ENCODE data around the gene CDK11A.
A peak's percentile ranks its signal among the peaks of the same experiment; 100 is the strongest.
"Not testable (repeated sequence)": the region's sequence is repeated elsewhere in the genome, so short reads cannot be mapped to it uniquely, and the experiment has no call there.

CDK11A gene

DNA sequence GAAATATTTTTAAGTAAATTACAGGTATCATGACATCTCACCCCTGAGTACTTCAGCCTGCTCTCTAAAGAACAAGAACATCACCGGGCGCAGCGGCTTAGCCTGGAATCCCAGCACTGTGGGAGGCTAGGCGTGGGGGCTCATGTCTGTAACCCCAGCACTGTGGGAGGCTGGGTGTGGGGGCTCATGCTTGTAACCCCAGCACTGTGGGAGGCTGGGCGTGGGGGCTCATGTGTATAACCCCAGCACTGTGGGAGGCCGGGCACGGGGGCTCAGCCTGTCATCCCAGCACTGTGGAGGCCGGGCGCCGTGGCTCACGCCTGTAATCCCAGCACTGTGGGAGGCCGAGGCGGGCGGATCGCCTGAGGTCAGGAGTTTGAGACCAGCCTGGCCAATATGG, 57.6 kb downstream of the CDK11A start:
- H3K4me3 ChIP-seq (ENCODE audit: low read depth, low read length): no peak overlapping the region
- no peak overlapping the region for H3K18ac ChIP-seq (ENCODE audit: low read length)
- H3K9ac ChIP-seq (ENCODE audit: low read length): no peak overlapping the region
- H3K79me1 ChIP-seq (ENCODE audit: low read length): no peaks in the 10 kb centered on the region
- H3K9me3 ChIP-seq (ENCODE audit: insufficient read depth, low read depth, low read length): peaks cover 6% of the 10 kb centered on the region
- DNase-seq: no peak
- H3K4ac ChIP-seq (ENCODE audit: low read depth, low read length): no peak overlapping the region
- H3K23ac ChIP-seq (ENCODE audit: low read length): no peak overlapping the region
- no peak overlapping the region for H4K91ac ChIP-seq (ENCODE audit: low read depth, low read length)
- H3K36me3 ChIP-seq (ENCODE audit: control insufficient read depth in 1 of 2, insufficient read depth in 2 of 2, low read length in 2 of 2): peaks cover 45 to 46% of the 10 kb centered on the region in 2 experiments
- no peak overlapping the region for H2BK120ac ChIP-seq (ENCODE audit: insufficient read depth, low read length, poor library complexity)
- no peak overlapping the region for H2AK5ac ChIP-seq (ENCODE audit: low read length)
- no peaks in the 10 kb centered on the region for H3K79me2 ChIP-seq (ENCODE audit: control insufficient read depth, insufficient read depth, low read length, poor library complexity)
- WGBS (ENCODE audit: extremely low coverage, insufficient coverage, insufficient read length): no CpG with 5 or more reads among the region's 15 CpGs
- no peak overlapping the region for H2BK5ac ChIP-seq (ENCODE audit: low read depth, low read length, poor library complexity)
- H2BK12ac ChIP-seq (ENCODE audit: low read length): no peak overlapping the region
- H3K27me3 ChIP-seq (ENCODE audit: insufficient read depth, low read length): no peaks in the 10 kb centered on the region
- no peak overlapping the region for H4K12ac ChIP-seq (ENCODE audit: low read depth, low read length)
- no peak overlapping the region for H3K27ac ChIP-seq (ENCODE audit: low read depth, low read length)
- no peak overlapping the region for H3K4me2 ChIP-seq (ENCODE audit: low read length)
- H2AFZ ChIP-seq (ENCODE audit: insufficient read depth, low read length, poor library complexity): no peak overlapping the region
- H3K14ac ChIP-seq (ENCODE audit: low read length): no peak overlapping the region
- H3K4me1 ChIP-seq (ENCODE audit: control insufficient read depth in 1 of 2, insufficient read depth in 2 of 2, low read length in 2 of 2): no peaks in the 10 kb centered on the region
- no peak overlapping the region for H4K8ac ChIP-seq (ENCODE audit: low read depth, low read length)

DNA sequence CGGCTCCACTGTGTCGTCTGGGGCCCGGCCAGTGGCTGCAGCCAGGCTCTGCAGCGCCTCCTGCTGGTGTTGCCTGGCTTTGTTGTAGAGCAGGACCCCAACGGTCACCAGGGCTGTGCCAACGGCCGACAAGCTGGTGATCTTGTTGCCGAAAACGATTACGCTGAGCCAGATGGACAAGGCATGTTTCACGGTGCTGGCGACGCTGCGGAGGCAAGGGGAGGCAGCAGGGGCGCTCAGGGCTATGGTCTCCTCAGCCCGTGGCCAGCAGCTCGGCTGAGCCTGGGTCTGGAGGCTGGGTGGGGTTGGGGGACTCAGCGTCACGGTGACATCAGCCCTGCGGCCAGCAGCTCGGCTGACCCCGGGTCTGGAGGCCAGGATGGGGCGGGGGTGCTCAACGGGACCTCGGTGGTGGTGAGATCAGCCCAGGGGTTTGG, 58.3 kb downstream of the CDK11A start:
- WGBS (ENCODE audit: extremely low coverage, insufficient coverage, insufficient read length): no CpG with 5 or more reads among the region's 25 CpGs
- Histone ChIP-seq H4K91ac (ENCODE audit: low read depth, low read length) (no peak overlapping the region), H3K27me3 (ENCODE audit: insufficient read depth, low read length) (no peaks in the 10 kb centered on the region)

DNA sequence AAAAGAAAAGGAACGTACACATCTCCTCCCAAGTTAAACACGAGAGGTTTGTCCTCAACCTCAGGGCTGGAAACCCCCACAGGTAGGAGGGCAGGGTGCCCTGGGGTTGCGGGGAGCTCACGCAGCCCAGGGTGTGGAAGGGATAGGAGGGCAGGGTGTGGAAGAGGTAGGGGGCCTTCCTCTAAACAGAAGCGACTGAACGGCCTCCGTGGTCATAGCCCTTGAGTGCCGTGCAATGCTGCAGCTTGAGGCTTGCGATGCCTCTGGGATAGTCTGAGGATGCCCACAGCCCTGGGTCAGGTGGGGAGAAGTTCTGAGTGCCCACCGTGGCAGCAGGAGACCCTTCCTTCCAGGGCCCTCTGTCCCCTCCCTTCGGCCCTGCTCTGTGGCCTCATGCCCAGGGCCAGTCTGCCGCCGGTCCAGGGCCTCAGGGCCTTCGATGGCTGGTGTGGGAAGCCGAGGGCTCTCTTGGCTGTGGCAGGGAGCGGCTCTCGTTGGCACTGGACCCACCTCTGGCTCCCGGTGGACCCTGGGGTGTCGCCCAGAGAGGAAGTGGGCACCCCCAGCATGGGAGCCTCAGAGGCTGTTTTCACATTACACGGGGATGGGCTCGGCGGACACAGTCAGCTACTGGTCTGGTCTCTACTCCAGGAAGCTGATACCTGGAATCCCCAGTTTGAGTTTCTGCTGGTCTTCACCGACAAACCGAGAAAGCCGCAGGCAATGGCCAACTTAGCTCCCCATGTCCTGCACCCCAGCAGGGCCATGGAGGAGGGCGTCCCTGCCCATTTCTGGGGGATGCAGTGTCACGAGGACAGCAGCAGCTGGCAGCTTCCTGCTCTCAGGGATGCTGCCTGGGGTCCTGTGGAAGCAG, 59.0 kb downstream of the CDK11A start:
- Histone ChIP-seq H4K8ac (ENCODE audit: low read depth, low read length) (no peak overlapping the region), H3K4me2 (ENCODE audit: low read length) (no peak overlapping the region), H3K27me3 (ENCODE audit: insufficient read depth, low read length) (no peaks in the 10 kb centered on the region), H2BK5ac (ENCODE audit: low read depth, low read length, poor library complexity) (no peak overlapping the region), H3K14ac (ENCODE audit: low read length) (no peak overlapping the region), H3K27ac (ENCODE audit: low read depth, low read length) (no peak overlapping the region), H2BK120ac (ENCODE audit: insufficient read depth, low read length, poor library complexity) (no peak overlapping the region), H3K9me3 (ENCODE audit: insufficient read depth, low read depth, low read length) (peaks cover 4% of the 10 kb centered on the region), H3K36me3 (ENCODE audit: control insufficient read depth in 1 of 2, insufficient read depth in 2 of 2, low read length in 2 of 2) (peaks cover 36 to 37% of the 10 kb centered on the region in 2 experiments), H3K4me3 (ENCODE audit: low read depth, low read length) (no peak overlapping the region), H3K23ac (ENCODE audit: low read length) (no peak overlapping the region), H3K4ac (ENCODE audit: low read depth, low read length) (no peak overlapping the region), H2AFZ (ENCODE audit: insufficient read depth, low read length, poor library complexity) (no peak overlapping the region), H3K9ac (ENCODE audit: low read length) (no peak overlapping the region), H2BK12ac (ENCODE audit: low read length) (no peak overlapping the region), H2AK5ac (ENCODE audit: low read length) (no peak overlapping the region), H3K79me2 (ENCODE audit: control insufficient read depth, insufficient read depth, low read length, poor library complexity) (no peaks in the 10 kb centered on the region), H4K91ac (ENCODE audit: low read depth, low read length) (no peak overlapping the region), H3K4me1 (ENCODE audit: control insufficient read depth in 1 of 2, insufficient read depth in 2 of 2, low read length in 2 of 2) (no peaks in the 10 kb centered on the region), H3K18ac (ENCODE audit: low read length) (no peak overlapping the region), H4K12ac (ENCODE audit: low read depth, low read length) (no peak overlapping the region), H3K79me1 (ENCODE audit: low read length) (no peaks in the 10 kb centered on the region)
- DNase-seq: no peak
- WGBS (ENCODE audit: extremely low coverage, insufficient coverage, insufficient read length): no CpG with 5 or more reads among the region's 27 CpGs

More for the DNA sequence above, 58.3 kb downstream of the CDK11A start:
- H3K79me1 ChIP-seq (ENCODE audit: low read length): no peaks in the 10 kb centered on the region
- H3K23ac ChIP-seq (ENCODE audit: low read length): no peak overlapping the region
- no peak overlapping the region for H3K14ac ChIP-seq (ENCODE audit: low read length)
- no peak overlapping the region for H3K27ac ChIP-seq (ENCODE audit: low read depth, low read length)
- H3K4me3 ChIP-seq (ENCODE audit: low read depth, low read length): no peak overlapping the region
- H3K4me1 ChIP-seq (ENCODE audit: control insufficient read depth in 1 of 2, insufficient read depth in 2 of 2, low read length in 2 of 2): no peaks in the 10 kb centered on the region
- H3K18ac ChIP-seq (ENCODE audit: low read length): no peak overlapping the region
- no peak overlapping the region for H4K8ac ChIP-seq (ENCODE audit: low read depth, low read length)
- peak in 1 of 2 donors; percentile 5 for DNase-seq
- no peaks in the 10 kb centered on the region for H3K79me2 ChIP-seq (ENCODE audit: control insufficient read depth, insufficient read depth, low read length, poor library complexity)
- H4K12ac ChIP-seq (ENCODE audit: low read depth, low read length): no peak overlapping the region
- no peak overlapping the region for H2BK5ac ChIP-seq (ENCODE audit: low read depth, low read length, poor library complexity)
- peaks cover 4% of the 10 kb centered on the region for H3K9me3 ChIP-seq (ENCODE audit: insufficient read depth, low read depth, low read length)
- H3K4me2 ChIP-seq (ENCODE audit: low read length): no peak overlapping the region
- H2BK120ac ChIP-seq (ENCODE audit: insufficient read depth, low read length, poor library complexity): no peak overlapping the region
- H2BK12ac ChIP-seq (ENCODE audit: low read length): no peak overlapping the region
- no peak overlapping the region for H3K9ac ChIP-seq (ENCODE audit: low read length)
- no peak overlapping the region for H3K4ac ChIP-seq (ENCODE audit: low read depth, low read length)
- no peak overlapping the region for H2AFZ ChIP-seq (ENCODE audit: insufficient read depth, low read length, poor library complexity)
- H2AK5ac ChIP-seq (ENCODE audit: low read length): no peak overlapping the region
- H3K36me3 ChIP-seq (ENCODE audit: control insufficient read depth in 1 of 2, insufficient read depth in 2 of 2, low read length in 2 of 2): peaks cover 38 to 39% of the 10 kb centered on the region in 2 experiments

DNA sequence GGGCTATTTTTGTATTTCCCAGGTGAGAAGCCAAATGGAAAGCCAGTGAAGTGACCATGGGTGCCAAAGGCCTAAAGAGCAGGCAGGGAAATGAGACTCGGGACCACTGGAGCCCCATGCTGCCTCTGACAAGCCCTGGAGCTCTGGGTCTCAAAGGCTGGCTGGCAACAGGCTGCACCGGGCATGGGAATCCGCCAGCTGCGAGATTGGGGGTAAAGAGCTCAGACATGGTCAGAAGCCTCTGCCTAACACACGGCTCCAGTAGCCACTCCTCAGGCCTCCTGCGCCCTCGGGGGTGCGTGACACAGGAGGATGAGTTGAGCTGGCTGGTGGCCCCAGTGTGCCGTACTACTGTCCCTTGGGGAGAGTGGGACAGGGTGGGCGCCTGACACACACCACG, 59.8 kb downstream of the CDK11A start:
- H2BK12ac ChIP-seq (ENCODE audit: low read length); H2BK5ac ChIP-seq (ENCODE audit: low read depth, low read length, poor library complexity); H4K91ac ChIP-seq (ENCODE audit: low read depth, low read length); H3K27me3 ChIP-seq (ENCODE audit: insufficient read depth, low read length); H3K4me3 ChIP-seq (ENCODE audit: low read depth, low read length); H3K4me2 ChIP-seq (ENCODE audit: low read length); H3K9me3 ChIP-seq (ENCODE audit: insufficient read depth, low read depth, low read length); H2BK120ac ChIP-seq (ENCODE audit: insufficient read depth, low read length, poor library complexity); H3K23ac ChIP-seq (ENCODE audit: low read length); H3K27ac ChIP-seq (ENCODE audit: low read depth, low read length); H3K9ac ChIP-seq (ENCODE audit: low read length); H3K4ac ChIP-seq (ENCODE audit: low read depth, low read length); H2AK5ac ChIP-seq (ENCODE audit: low read length); H3K79me2 ChIP-seq (ENCODE audit: control insufficient read depth, insufficient read depth, low read length, poor library complexity); H4K12ac ChIP-seq (ENCODE audit: low read depth, low read length); H3K79me1 ChIP-seq (ENCODE audit: low read length); H3K14ac ChIP-seq (ENCODE audit: low read length); H4K8ac ChIP-seq (ENCODE audit: low read depth, low read length); H3K18ac ChIP-seq (ENCODE audit: low read length); H2AFZ ChIP-seq (ENCODE audit: insufficient read depth, low read length, poor library complexity); DNase-seq; H3K4me1 ChIP-seq (ENCODE audit: control insufficient read depth in 1 of 2, insufficient read depth in 2 of 2, low read length in 2 of 2): not testable (repeated sequence)
- peaks cover 28 to 30% of the 10 kb centered on the region in 2 experiments for H3K36me3 ChIP-seq (ENCODE audit: control insufficient read depth in 1 of 2, insufficient read depth in 2 of 2, low read length in 2 of 2)
- no CpG with 5 or more reads among the region's 11 CpGs for WGBS (ENCODE audit: extremely low coverage, insufficient coverage, insufficient read length)
